Activated CD4-positive, alpha-beta T cell treated with anti-CD3 and anti-CD28 coated beads, Interleukin-10, Interleukin-2, amounts not matched to agents 100 ng/mL and 50 ng/mL, durations not matched to agents 16 hours and 8 hours (primary cell): ENCODE measurements around the gene PPP1R2.
"Not testable (repeated sequence)": the region's sequence is repeated elsewhere in the genome, so short reads cannot be mapped to it uniquely, and the experiment has no call there.

Experiments used
- DNase-seq: peaks from one replicate; pipeline ENCODE4 v3.0.0-alpha.2; 2020

Gene PPP1R2

DNA sequence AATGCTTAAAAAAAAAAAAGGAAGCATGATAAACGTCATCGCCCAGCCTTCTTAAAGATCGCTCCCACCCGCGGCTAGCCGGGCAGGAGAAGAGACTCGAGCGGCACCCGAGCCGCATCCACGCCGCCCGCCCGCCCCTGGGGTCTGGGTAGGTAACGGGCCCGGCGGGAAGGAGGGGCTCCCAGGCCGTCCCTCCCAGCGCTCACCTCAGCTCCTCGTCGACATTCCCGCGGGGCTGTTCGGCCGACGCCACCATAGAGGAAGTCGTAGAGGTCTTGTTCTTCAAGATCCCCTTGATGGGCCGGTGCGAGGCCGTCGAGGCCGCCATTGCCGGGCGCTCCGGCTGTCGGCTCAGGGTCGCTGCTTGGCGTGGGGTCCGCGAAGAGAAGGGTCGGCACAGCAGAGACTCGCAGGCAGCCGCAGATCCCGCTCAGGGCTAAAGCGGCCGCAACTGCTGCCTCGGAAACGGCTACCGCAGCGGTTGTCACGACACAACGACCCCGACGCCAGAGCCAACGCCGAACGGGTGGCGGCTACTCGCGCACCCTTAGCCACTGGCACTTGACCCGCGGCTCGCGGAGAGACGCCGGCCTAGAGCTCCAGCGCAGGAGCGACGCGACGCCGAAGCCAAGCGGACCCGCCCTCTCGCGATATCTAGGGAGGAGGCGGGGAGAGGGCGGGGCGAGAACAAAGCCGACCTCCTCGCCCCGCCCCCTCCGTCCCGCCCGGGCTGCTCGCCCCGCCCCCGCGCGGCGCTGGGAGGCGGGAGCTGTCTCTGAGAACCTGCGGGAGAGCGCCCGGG is at the start of gene PPP1R2:
PPP1R2 (minus strand) TSS at position 628 of the 802 bp plus-strand sequence; CDS start at position 328, 300 bp downstream.
- DNase-seq: peak; percentile 95

GRCh38 chr3:195591852-195592251 is 48.7 kb upstream of the PPP1R2 start:
- DNase-seq: no peak

DNA sequence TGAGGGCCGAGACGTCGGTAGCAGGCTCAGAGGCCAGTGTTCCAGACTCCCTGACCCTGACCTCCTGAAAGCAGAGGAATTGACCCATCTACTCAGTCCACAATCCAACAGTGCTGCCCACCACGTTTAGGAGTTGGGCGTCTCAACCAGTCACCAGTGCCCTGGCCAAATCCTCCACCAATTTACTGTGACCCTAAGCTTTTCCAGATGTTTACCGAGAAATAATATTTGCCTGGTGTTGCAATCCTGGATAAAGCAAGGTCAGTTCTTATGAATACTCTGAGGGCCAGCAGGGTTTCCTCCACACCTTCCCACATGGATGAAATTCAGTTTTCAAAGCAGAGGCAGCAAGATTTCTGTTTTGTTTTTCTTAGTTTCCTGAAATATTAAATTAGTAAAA is 48.1 kb upstream of the PPP1R2 start:
- no peak for DNase-seq

- DNase-seq: not testable (repeated sequence)
These were observed 47.3 kb upstream of the PPP1R2 start for GRCh38 chr3:195590381-195590780.

GRCh38 chr3:195589796-195590195 is 46.7 kb upstream of the PPP1R2 start:
- not testable (repeated sequence) for DNase-seq

DNA sequence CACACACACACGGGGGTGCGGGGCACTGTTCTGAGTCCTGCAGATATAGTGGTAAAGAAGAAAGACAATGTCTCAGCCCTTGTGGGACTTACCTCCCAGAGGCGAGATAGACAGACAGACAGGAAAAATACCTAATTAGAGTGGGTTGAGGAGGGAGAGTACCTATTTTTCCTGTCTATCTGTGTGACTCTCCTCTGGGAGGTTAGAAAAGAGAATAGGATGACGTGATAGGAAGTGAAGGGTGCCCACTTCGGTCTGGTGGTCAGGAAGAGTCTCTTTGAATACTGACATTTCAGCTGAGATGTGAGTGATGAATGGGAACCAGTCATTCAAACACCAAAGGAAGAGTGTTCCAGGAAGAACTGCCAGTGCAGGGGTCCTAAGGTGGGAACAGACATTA is 44.7 kb upstream of the PPP1R2 start:
- peak; percentile 56 for DNase-seq

DNA sequence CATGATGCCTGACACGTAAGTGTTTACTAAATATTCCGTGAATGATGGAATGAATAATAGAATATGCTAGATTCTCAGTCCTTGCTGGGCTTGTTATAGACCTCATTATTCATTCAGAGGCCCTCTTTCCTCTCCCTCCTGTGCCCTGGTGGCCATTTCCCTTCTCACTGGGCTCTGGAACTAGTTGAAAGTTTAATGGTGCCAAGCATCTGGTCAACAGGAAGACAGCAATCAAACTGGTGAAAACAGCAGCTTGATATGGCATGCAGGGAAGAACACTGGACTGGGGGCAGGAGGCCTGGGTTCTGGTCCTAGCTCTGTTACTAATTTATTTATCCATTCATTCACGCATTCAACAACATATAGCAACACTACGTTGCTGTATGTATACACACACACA is 44.3 kb upstream of the PPP1R2 start:
- no peak for DNase-seq

DNA sequence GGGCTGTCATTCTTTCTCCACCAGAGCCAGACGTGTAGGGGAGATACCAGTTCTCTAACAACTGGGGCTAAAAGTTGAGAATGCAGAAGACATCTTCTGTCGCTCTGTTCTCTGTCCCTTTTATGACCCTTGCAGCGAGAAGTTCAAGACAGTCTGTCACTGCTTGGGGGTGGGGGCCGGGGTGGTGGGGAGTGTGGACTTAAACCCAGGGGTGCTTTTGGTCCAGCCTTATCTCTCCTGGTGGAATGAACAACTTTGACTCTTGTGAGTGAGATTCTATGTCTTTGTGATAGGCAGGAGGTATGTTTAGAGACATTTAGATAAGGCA is 41.4 kb upstream of the PPP1R2 start:
- DNase-seq: no peak

DNA sequence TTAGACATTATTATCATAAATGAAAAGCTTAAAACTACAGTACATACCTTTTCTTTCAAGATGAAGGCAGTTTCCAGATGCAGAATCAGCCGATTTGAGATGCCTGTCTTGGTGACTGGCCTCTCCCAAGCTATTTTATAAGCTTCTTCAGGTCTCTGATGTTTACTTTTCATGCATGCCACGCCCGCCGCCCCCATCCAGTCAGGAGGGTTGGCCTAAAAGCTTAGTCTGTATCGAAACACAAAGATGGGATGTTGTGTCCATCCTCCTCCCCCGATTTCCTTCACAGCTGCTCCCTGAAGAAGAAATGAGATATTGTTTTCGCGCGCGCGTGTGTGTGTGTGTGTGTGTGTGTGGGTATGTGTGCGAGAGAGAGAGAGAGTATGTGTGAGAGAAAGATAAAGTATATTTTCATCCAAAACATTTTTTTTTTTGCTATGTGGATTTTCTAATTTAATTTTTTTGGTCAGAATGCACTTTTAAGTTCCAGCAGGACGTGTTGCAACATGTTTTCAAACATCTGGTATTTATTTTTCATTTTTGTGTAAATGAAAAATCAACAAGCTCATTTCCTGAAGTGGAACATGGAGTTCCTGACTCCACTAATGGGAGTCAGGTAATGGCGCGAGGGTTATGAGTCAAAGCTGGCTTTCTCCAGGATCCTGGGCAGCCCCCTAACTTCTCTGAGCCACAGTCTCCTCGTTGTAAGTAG is 40.9 kb upstream of the PPP1R2 start, which contains the start of gene APOD:
APOD (minus strand) TSS at position 110 of the 712 bp plus-strand sequence. CDS start 4,479 bp downstream, outside the sequence.
- no peak for DNase-seq

GRCh38 chr3:195582947-195583346 is 39.8 kb upstream of the PPP1R2 start:
- no peak for DNase-seq

- DNase-seq: no peak
These were observed 37.8 kb upstream of the PPP1R2 start for GRCh38 chr3:195580744-195581443.

GRCh38 chr3:195579281-195579680 is 36.2 kb upstream of the PPP1R2 start:
- DNase-seq: no peak

DNA sequence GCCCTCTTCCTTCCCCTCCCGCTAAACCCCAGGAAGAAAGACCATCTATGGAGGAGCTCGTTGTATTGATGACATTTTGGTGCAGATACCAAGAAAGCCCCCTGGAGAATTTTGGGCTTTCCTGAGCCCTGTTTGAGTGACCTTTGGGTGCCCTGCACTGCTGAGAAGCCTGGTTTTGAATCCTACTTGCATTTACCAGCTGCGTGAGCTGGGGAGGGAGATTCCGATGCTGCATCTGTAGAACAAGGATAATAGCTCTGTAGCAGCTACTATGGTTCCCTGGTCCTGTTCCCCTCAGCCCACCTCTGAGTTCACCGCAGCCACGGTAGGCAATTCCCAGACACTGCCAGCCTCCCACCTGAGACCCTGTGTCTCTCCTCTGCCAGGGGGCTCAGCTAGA is 35.4 kb upstream of the PPP1R2 start:
- DNase-seq: no peak

DNA sequence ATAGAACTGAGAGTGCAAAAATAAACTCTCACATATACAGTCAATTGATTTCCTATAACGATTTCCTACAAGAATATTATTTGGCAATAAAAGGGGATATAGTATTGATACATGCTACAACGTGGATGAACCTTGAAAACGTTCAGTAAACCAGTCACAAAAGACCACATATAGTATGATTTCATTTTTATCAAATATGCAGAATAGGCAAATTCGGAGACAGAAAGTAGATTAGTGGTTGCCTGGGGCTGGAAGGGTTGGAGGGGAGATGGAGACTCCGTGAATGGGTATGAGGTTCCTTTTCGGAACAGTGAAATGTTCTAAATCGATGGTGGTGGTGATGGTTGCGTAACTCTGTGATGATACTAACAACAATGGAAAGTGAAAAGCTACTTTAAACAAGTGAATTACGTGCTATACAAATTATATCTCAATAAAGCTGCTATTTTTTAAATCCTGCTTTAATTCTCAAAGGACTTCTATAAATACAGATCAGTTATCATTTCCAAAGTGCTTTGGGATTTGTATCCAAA is 34.6 kb upstream of the PPP1R2 start:
- no peak for DNase-seq

- DNase-seq: no peak
These were observed 31.6 kb upstream of the PPP1R2 start for GRCh38 chr3:195574497-195575304.

DNA sequence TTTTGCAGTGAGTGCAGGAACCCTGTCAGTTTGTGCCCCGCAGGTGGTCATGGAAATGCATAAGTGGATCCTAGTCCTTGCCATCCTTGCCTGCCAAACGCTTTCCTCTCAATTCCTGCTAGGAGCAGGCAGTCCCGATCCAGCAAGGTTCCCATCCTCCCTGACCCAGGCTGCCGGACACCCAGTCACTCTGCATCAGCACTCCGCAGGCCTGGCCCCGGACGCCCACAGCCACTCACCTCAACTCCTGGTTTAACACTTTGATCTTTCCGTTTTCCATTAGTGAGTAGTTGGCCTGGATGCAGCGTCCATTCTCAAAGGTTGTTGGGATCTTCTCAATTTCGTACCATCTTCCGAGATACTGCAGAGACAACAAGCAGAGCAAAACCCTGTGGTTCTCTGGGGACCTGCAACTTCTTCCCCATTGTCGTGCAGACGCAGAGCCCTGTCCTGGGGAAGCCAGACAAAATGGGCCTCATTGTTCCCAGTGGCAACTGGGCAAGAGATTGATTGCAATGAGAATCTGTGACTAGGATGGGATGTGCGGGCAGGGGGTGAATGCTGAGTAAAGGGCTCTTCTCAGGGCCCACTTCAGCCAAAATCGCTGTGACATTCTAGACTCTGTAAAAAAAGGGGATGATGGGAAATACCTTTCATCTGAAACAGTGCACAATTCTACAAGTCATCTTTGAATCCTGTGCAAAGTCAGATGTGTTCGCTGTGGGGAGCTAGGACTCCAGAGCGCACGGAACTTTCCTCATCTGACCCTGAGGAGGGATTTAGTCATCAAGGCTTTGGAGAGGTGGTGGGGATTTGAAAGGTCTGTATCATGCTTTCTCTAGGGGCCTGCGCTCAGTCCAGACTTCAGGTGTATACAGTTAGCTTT is 30.7 kb upstream of the PPP1R2 start:
- DNase-seq: no peak

DNA sequence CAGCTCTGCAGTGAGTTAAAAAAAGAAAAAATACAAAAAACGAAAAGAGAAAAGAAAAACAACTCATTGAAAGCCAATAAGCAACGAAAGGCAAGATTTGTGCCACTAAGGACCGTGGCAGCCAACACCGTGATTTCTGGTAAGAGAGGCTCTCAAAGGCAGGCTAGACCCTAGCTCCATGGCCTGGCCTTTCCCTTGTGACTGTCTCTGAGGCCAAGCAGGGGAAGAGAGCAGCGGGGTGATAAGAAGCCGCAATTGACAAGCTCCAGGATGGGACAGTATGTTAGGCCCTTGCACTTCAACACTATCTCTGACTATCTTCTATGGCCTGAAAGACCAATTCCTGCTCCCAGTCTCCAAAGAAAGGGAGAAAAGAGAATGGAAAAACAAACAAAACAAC is 28.2 kb upstream of the PPP1R2 start:
- no peak for DNase-seq

DNA sequence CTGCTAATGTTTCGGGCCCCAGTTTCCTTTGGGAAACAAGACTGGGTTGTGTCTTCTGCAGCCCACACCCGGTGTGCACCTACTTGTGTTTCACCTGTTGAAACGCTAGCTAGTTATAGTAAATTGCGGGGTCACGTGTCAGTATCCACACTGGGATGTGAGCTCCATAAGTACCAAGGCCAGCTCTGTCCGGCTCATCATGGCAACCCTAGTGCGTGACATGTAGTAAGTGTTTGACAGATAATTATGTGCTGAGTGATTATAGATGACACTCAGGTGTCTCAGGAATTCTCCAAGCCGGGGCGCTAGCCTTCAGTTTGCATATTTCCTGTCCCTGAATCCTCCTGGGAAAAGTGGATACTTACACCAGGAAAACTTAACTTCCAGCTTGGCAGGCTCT is 27.8 kb upstream of the PPP1R2 start:
- no peak for DNase-seq

DNA sequence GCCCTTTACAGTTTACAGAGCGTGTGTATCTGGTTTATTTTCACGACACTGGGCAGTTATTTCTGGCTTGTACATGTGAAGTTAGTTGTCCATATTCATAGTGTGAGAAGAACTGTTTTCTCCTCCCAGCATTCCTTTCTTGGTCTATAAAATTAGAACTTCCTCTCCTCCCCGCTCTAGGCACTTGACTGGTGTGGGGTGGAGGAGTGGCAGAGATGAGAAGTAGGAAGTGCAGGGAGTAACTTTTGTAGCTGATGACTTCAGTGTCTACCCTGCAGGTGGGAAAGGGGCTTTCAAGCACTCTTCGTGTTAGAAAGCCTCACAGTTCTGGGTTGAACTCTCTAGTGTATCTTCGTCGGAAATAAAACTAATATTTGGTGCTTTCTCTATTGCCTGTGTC is 27.2 kb upstream of the PPP1R2 start:
- DNase-seq: no peak

DNA sequence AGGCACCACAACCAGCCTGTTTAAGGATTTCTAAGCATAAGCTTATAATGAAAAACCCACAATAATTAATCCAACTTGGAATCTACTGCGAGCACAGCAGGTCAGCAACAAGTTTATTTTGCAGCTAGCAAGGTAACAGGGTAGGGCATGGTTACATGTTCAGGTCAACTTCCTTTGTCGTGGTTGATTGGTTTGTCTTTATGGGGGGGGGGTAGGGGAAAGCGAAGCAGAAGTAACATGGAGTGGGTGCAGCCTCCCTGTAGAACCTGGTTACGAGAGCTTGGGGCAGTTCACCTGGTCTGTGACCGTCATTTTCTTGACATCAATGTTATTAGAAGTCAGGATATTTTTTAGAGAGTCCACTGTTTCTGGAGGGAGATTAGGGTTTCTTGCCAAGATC is 25.5 kb upstream of the PPP1R2 start:
- no peak for DNase-seq

DNA sequence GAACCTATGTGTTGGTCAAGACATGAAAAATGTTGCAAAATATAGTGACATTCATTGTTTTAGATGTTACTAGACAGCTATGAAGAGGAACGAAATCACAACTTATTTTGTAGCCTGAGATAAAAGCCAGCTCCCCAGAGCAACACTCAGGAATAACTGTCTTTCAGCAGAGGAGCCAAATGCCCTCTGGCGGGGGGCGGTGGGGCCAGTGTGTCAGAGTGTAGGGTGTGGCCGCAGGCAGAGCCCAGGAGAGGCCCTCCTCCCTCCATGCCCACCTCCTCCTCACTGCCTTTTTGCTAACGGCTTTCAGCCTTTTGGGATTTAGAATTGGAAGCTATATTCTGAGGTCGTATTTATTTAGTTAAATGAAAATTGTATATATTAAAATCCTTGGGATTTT is 23.7 kb upstream of the PPP1R2 start:
- DNase-seq: no peak

DNA sequence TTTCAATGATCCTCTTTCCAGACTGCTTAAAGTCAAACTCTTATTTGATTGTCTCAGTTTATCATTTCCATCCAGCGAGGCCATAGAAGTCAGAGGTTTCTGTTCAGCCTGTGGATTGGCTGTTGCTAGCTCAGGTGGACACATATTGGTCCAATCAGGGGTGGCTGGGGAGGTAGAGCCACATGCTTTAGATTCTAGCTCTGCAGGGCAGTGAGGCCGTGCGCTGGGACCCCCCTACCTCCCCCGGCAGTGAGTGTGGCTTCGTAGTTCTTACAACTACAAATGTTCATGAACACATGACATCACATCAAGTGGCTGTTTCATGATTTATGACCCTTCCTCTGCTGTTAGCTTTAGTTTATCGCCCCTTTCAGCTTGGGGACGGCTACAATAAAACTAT is 22.6 kb upstream of the PPP1R2 start:
- no peak for DNase-seq
